ENCODE data around the gene USO1.

DNA sequence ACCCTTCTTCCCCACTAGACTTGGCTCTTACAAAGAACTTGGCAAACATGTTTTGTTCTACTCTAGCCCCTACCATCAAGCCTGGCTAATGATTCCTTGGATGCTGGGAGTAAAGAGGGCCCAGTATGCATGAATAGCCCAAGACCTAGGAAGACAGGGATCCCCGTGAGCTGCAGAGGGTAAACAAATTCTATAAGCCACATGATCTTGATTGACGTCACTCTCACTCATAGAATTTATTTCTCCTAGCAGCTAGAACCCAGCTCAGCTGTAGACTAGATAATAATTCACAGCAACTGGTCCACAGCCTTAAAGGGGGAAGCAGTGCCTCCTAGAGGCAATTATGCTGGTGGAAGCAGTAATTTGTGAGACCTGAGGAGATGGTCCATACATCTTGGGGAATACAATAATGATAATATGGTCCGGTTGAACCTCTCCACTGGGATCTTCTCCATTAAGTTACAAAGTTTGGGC, 16.1 kb upstream of the USO1 start:
- TF ChIP-seq TAF1 (IDR thresholded peaks at IDR 0.05; ENCODE audit: borderline replicate concordance, insufficient read depth, low read length) (no peak), POLR2AphosphoS5 (IDR thresholded peaks at IDR 0.05; ENCODE audit: low read depth, low read length) (no peak)
- TF ChIP-seq, protein P1, sequence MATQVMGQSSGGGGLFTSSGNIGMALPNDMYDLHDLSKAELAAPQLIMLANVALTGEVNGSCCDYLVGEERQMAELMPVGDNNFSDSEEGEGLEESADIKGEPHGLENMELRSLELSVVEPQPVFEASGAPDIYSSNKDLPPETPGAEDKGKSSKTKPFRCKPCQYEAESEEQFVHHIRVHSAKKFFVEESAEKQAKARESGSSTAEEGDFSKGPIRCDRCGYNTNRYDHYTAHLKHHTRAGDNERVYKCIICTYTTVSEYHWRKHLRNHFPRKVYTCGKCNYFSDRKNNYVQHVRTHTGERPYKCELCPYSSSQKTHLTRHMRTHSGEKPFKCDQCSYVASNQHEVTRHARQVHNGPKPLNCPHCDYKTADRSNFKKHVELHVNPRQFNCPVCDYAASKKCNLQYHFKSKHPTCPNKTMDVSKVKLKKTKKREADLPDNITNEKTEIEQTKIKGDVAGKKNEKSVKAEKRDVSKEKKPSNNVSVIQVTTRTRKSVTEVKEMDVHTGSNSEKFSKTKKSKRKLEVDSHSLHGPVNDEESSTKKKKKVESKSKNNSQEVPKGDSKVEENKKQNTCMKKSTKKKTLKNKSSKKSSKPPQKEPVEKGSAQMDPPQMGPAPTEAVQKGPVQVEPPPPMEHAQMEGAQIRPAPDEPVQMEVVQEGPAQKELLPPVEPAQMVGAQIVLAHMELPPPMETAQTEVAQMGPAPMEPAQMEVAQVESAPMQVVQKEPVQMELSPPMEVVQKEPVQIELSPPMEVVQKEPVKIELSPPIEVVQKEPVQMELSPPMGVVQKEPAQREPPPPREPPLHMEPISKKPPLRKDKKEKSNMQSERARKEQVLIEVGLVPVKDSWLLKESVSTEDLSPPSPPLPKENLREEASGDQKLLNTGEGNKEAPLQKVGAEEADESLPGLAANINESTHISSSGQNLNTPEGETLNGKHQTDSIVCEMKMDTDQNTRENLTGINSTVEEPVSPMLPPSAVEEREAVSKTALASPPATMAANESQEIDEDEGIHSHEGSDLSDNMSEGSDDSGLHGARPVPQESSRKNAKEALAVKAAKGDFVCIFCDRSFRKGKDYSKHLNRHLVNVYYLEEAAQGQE (IDR thresholded peaks at IDR 0.05; ENCODE audit: insufficient read depth in 1 of 2, low read depth in 2 of 2, low read length in 2 of 2) = no peak

All from PFSK-1 (cell line).